Heart left ventricle (tissue), 16 donors: ENCODE measurements around the gene ZNF598. TPM values are rescaled to one million over a fixed set of nuclear protein-coding genes. Genes with fewer than 3 reads are reported as not detected.

ENCODE experiments used
- ATAC-seq, 4 donors: fragments of 200-7000 bp; cut with Tn5 transposase; one replicate each; pipeline ENCODE4 v1.9.1; 2020 to 2022; ENCODE audit warnings: moderate library complexity in 4 of 4, mild to moderate bottlenecking in 3 of 4, moderate number of reproducible peaks in 1 of 4
- DNase-seq, 5 donors: peaks; one replicate each; pipeline ENCODE4 v3.0.0-alpha.2; 2020
- H3K27ac ChIP-seq, 12 donors: fragments of 200-600 bp; sonication (generic) in 4 of 12; one replicate each; pipeline versions ENCODE4 v1.5.0 to v1.8.0; 2016 to 2022; ENCODE audit warnings: mild to moderate bottlenecking in 2 of 12
- H3K27me3 ChIP-seq, 9 donors: fragments of 200-600 bp; sonication (generic) in 2 of 9; one replicate each; pipeline versions ENCODE4 v1.5.1 to v1.8.0; 2016 to 2022; ENCODE audit warnings: mild to moderate bottlenecking in 3 of 9
- H3K36me3 ChIP-seq, 9 donors: fragments of 200-600 bp; sonication (generic) in 2 of 9; one replicate each; pipeline versions ENCODE4 v1.5.0 to v1.8.0; 2018 to 2022; ENCODE audit warnings: mild to moderate bottlenecking in 2 of 9
- H3K4me1 ChIP-seq, 12 donors: fragments of 200-600 bp; sonication (generic) in 4 of 12; one replicate each; pipeline versions ENCODE4 v1.5.0 to v1.8.0; 2016 to 2022; ENCODE audit warnings: mild to moderate bottlenecking in 3 of 12
- H3K4me3 ChIP-seq, 12 donors: fragments of 200-600 bp; sonication (generic) in 4 of 12; one replicate each; pipeline versions ENCODE4 v1.5.0 to v1.8.0; 2017 to 2022; ENCODE audit warnings: mild to moderate bottlenecking in 9 of 12, moderate library complexity in 4 of 12
- H3K9me3 ChIP-seq, 12 donors: fragments of 200-600 bp; sonication (generic) in 4 of 12; one replicate each; pipeline versions ENCODE4 v1.5.0 to v1.8.0; 2016 to 2022; ENCODE audit warnings: mild to moderate bottlenecking in 1 of 12
- CTCF ChIP-seq, 12 donors: fragments of 200-600 bp; sonication (generic) in 4 of 12; IDR thresholded peaks; one replicate each; pipeline versions ENCODE4 v1.5.0 to v1.8.0; 2018 to 2022; ENCODE audit warnings: antibody characterized with exemption in 12 of 12, mild to moderate bottlenecking in 5 of 12
- POLR2A ChIP-seq, 2 donors: fragments of 450-650 bp; IDR thresholded peaks; one replicate each; pipeline ENCODE4 v1.6.1; 2017; ENCODE audit warnings: antibody characterized with exemption in 2 of 2, mild to moderate bottlenecking in 2 of 2, moderate library complexity in 2 of 2
- WGBS, 4 donors: extraction: QIAGEN DNeasy Blood & Tissue Kit in 2 of 4; methylation state at CpG; one replicate each; pipeline versions ENCODE4 v1.1.5 to v1.1.7; 2013 to 2018; 5-methylcytosine and 5-hydroxymethylcytosine counted together
- intact Hi-C, 10 donors: fragments of 100-400 bp; cut with DNase I; formaldehyde crosslinking; loops; one replicate each; pipeline versions ENCODE4 v1.11.1 to v1.14.2; 2022
- polyA plus RNA-seq, 2 donors: library from polyadenylated mRNA; stranded (reverse); fragments of 200-250 nt; gene quantifications; one replicate each; pipeline ENCODE4 v1.2.3, GENCODE V29; 2013
- total RNA-seq, 9 donors: library from RNA; depleted of rRNA in 2 of 9; stranded (reverse); fragments of >200 nt in 2 of 9; fragmentation: NEBNext Ultra II Directional in 3 of 9; extraction: Animal tissue kit (Norgen Biotek cat#: 25700) in 3 of 9; gene quantifications; one replicate each; pipeline versions ENCODE4 v1.1.0 to v1.2.4, GENCODE V29; 2016 to 2023
- donor health status: ischemic (EF 13 %, LVEDD 7.1; RV severe dilation, severe dysfunction).
- donor health status: healthy with polysubstance abuse.
- donor health status: DM: no; HTN: yes; CAD: no.
- donor health status: DM: no; HTN: no; CAD: no.
- donor health status: ischemic (EF 25% LVEDD 6.9; RV normal size, moderate dysfunction).
- donor health status: ischemic (EF 25% LVEDD 5.7; RV mildly dilated, moderate dysfunction).
- donor health status: healthy.
- donor health status: DM: yes; HTN: yes; CAD: no.
- donor health status: ischemic (EF 35%, LVEDD 5.7; RV mildly dilated, moderate dysfunction).
- donor health status: nonischemic (EF 11% LVEDD 7.7; RV severe dilation, severe dysfunction).
- donor health status: DM: yes; HTN: yes; CAD: no.
- donor health status: PGD.
- donor health status: ischemic (EF 29% LVEDD 5.4; RV normal size, mild dysfunction).
- donor health status: nonischemic (EF 23%, LVEDD 6.1; RV moderate dilation, normal function).

ZNF598 gene
- total and polyA plus RNA-seq, 11 donors: 9.4 to 47.4 (median 17.0) TPM

GRCh38 chr16:2032285-2033056 is 22.9 kb upstream of the ZNF598 start:
- ATAC-seq (peak; percentile 14 to 42 (median 30)), DNase-seq (peak in 3 of 5 donors; percentile 59 to 69 (median 60))
- 42 to 61% (median 57%) methylated on average over 12 to 15 of the region's 15 CpGs for WGBS, 4 donors
- peaks cover 2 to 61% (median 29%) of the 10 kb centered on the region in 9 donors for H3K36me3 ChIP-seq
- no peaks in the 10 kb centered on the region for H3K9me3 ChIP-seq
- peak overlapping the region; percentile 83 to 98 (median 94) for H3K27ac ChIP-seq
- H3K27me3 ChIP-seq: peaks cover 0 to 6% (median 0%) of the 10 kb centered on the region in 9 donors
- no peak for TF ChIP-seq CTCF (IDR thresholded peaks at IDR 0.05)
- no peak for TF ChIP-seq POLR2A (IDR thresholded peaks at IDR 0.05)
- H3K4me1 ChIP-seq: peaks cover 3 to 85% (median 47%) of the 10 kb centered on the region in 12 donors
- peak overlapping the region in 11 of 12 donors; percentile 54 to 95 (median 72) for H3K4me3 ChIP-seq
- intact Hi-C loops: no loop called here

GRCh38 chr16:2031081-2031577 is 21.5 kb upstream of the ZNF598 start:
- ATAC-seq (peak; percentile 15 to 68 (median 32)), DNase-seq (peak; percentile 76 to 86 (median 82))
- no peak for TF ChIP-seq CTCF (IDR thresholded peaks at IDR 0.05)
- TF ChIP-seq POLR2A (IDR thresholded peaks at IDR 0.05): no peak
- Histone ChIP-seq H3K27ac (peak overlapping the region; percentile 81 to 98 (median 92)), H3K4me1 (peaks cover 0 to 79% (median 40%) of the 10 kb centered on the region in 12 donors), H3K36me3 (peaks cover 0 to 48% (median 16%) of the 10 kb centered on the region in 9 donors), H3K27me3 (peaks cover 0 to 16% (median 0%) of the 10 kb centered on the region in 9 donors), H3K9me3 (no peaks in the 10 kb centered on the region), H3K4me3 (peak overlapping the region in 11 of 12 donors; percentile 70 to 98 (median 89))
- WGBS, 4 donors: 58 to 65% (median 60%) methylated on average over 11 of the region's 11 CpGs
- intact Hi-C loops: no loop called here

GRCh38 chr16:2030036-2030435 is 20.4 kb upstream of the ZNF598 start:
- Histone ChIP-seq H3K36me3 (peaks cover 0 to 38% (median 7%) of the 10 kb centered on the region in 9 donors), H3K4me3 (peak overlapping the region; percentile 17 to 98 (median 84)), H3K27me3 (peaks cover 0 to 17% (median 0%) of the 10 kb centered on the region in 9 donors), H3K4me1 (peaks cover 0 to 79% (median 38%) of the 10 kb centered on the region in 12 donors), H3K9me3 (no peaks in the 10 kb centered on the region), H3K27ac (peak overlapping the region; percentile 81 to 98 (median 92))
- intact Hi-C loops: no loop called here
- ATAC-seq (no peak), DNase-seq (no peak)
- TF ChIP-seq CTCF (IDR thresholded peaks at IDR 0.05) (no peak), POLR2A (IDR thresholded peaks at IDR 0.05) (no peak)
- WGBS, 4 donors: 63 to 77% (median 73%) methylated on average over 5 to 11 of the region's 11 CpGs

GRCh38 chr16:2029350-2029749 is 19.7 kb upstream of the ZNF598 start:
- H3K4me1 ChIP-seq: peaks cover 0 to 81% (median 37%) of the 10 kb centered on the region in 12 donors
- H3K36me3 ChIP-seq: peaks cover 0 to 33% (median 7%) of the 10 kb centered on the region in 9 donors
- WGBS, 4 donors: 57 to 71% (median 67%) methylated on average over 10 to 22 of the region's 22 CpGs
- peak overlapping the region; percentile 17 to 98 (median 84) for H3K4me3 ChIP-seq
- ATAC-seq (no peak), DNase-seq (peak in 3 of 5 donors; percentile 32 to 50 (median 40))
- peaks cover 0 to 17% (median 0%) of the 10 kb centered on the region in 9 donors for H3K27me3 ChIP-seq
- intact Hi-C loops: loop anchor here in 3 of 10 donors (2.0 to 10.0 kb wide), 2 partner anchors 17 to 55 kb away; partner anchors contain the start of genes NTHL1 (in 1 of the 3) and TSC2 (in 1 of the 3)
- no peaks in the 10 kb centered on the region for H3K9me3 ChIP-seq
- TF ChIP-seq CTCF (IDR thresholded peaks at IDR 0.05): no peak
- TF ChIP-seq POLR2A (IDR thresholded peaks at IDR 0.05): no peak
- H3K27ac ChIP-seq: peak overlapping the region; percentile 81 to 98 (median 92)
